ENCODE measurements around the gene ATP5PD.

Gene ATP5PD

DNA sequence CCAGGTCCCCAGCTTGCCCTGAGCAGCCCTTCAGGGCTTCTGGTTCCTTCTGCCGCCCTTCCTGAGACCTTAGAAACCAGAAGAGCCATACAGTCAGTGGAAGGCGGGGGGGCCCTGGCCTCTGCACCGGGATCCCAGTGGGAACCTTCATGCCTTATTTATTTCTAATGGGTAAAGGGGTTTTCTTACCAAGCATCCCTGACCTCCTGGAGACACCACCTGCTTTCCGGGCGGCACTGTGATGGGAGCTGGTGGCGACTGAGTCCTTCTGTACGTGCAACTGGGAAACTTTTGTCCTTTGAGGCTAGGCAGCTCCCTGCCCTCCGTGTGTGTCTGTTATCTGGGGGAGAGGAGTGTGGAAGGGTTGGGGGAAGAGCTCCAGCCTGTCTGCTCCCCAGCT is 41.5 kb downstream of the ATP5PD start:
- no peaks in the 10 kb centered on the region for H3K4me1 ChIP-seq (ENCODE audit: control insufficient read depth, insufficient read depth, low read length)
- no peak overlapping the region for H3K27ac ChIP-seq (ENCODE audit: low read length)
- WGBS (ENCODE audit: insufficient coverage, insufficient read length), result no CpG with 5 or more reads among the region's 8 CpGs
- no peak for DNase-seq (ENCODE audit: low read depth, low spot score)
- no peak overlapping the region for H3K4me3 ChIP-seq (ENCODE audit: low read length)
- H3K9me3 ChIP-seq (ENCODE audit: control insufficient read depth, insufficient read depth, low read length), result no peaks in the 10 kb centered on the region
- H3K36me3 ChIP-seq (ENCODE audit: control insufficient read depth, insufficient read depth, low read length), result peaks cover 25% of the 10 kb centered on the region
- no peaks in the 10 kb centered on the region for H3K27me3 ChIP-seq (ENCODE audit: control insufficient read depth, insufficient read depth, low read length)

DNA sequence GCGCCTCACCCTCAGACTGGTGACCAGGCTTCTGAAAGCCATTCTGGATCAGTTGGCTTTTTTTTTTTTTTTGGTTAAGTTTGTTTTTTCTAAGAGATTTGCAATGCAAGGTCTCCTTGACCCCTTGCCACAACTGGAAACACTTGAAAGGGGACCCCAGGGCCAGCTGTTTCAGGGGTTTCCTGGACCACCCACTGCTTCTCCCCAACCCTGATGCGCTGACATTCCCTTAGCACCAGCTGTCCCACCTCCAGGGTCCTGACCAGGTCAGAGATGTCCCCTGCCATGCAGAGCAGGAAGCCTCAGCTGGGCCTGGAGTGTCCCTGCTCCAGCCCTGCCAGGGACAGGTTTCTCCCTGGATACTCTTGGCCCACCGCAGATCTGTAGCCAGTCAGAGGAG is 42.4 kb downstream of the ATP5PD start:
- WGBS (ENCODE audit: insufficient coverage, insufficient read length), result no CpG with 5 or more reads among the region's 3 CpGs
- H3K36me3 ChIP-seq (ENCODE audit: control insufficient read depth, insufficient read depth, low read length), result peaks cover 27% of the 10 kb centered on the region
- no peaks in the 10 kb centered on the region for H3K27me3 ChIP-seq (ENCODE audit: control insufficient read depth, insufficient read depth, low read length)
- no peak overlapping the region for H3K4me3 ChIP-seq (ENCODE audit: low read length)
- no peak for DNase-seq (ENCODE audit: low read depth, low spot score)
- H3K27ac ChIP-seq (ENCODE audit: low read length), result no peak overlapping the region
- H3K4me1 ChIP-seq (ENCODE audit: control insufficient read depth, insufficient read depth, low read length), result no peaks in the 10 kb centered on the region
- no peaks in the 10 kb centered on the region for H3K9me3 ChIP-seq (ENCODE audit: control insufficient read depth, insufficient read depth, low read length)

DNA sequence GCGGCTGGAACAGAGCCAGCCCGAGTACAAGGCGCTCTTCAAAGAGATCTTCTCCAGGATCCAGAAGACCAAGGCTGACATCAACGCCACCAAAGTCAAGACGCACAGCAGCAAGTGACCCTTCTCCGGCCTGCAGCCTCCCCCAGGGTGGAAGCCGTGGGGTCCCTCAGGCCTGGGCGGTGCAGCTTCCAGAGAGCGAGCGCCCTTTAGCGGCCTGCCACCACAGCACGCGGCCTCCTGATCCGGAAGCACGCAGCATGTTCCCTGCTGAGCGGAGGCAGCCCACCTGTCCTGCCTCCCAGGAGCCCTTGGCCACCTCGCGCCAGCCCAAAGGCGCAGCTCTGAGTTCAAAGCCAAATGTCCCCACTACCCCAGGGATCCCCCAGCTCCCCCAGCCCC is 42.8 kb downstream of the ATP5PD start:
- no peaks in the 10 kb centered on the region for H3K9me3 ChIP-seq (ENCODE audit: control insufficient read depth, insufficient read depth, low read length)
- no peaks in the 10 kb centered on the region for H3K27me3 ChIP-seq (ENCODE audit: control insufficient read depth, insufficient read depth, low read length)
- DNase-seq (ENCODE audit: low read depth, low spot score), result no peak
- H3K4me1 ChIP-seq (ENCODE audit: control insufficient read depth, insufficient read depth, low read length), result no peaks in the 10 kb centered on the region
- no peak overlapping the region for H3K4me3 ChIP-seq (ENCODE audit: low read length)
- peaks cover 29% of the 10 kb centered on the region for H3K36me3 ChIP-seq (ENCODE audit: control insufficient read depth, insufficient read depth, low read length)
- H3K27ac ChIP-seq (ENCODE audit: low read length), result no peak overlapping the region
- no CpG with 5 or more reads among the region's 19 CpGs for WGBS (ENCODE audit: insufficient coverage, insufficient read length)

DNA sequence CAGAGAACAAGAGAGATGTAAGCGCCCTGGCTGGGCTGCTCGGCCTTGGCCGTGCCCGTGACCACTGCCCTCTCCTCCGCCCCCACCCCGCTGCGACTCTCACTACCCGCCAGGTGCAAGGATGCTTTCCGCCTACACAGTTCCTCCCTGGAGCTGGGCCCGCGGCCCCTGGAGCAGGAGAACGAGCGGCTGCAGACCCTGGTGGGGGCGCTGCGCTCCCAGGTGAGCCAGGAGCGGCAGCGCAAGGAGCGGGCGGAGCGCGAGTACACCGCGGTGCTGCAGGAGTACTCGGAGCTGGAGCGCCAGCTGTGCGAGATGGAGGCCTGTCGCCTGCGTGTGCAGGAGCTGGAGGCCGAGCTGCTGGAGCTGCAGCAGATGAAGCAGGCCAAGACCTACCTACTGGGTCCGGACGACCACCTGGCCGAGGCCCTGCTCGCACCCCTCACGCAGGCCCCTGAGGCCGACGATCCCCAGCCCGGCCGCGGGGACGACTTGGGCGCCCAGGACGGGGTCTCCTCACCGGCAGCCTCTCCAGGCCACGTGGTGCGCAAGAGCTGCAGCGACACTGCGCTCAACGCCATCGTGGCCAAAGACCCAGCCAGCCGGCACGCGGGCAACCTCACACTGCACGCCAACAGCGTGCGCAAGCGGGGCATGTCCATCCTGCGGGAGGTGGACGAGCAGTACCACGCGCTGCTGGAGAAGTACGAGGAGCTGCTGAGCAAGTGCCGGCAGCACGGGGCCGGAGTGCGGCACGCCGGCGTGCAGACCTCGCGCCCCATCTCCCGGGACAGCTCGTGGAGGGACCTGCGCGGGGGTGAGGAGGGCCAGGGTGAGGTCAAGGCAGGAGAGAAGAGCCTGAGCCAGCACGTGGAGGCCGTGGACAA is 43.5 kb downstream of the ATP5PD start:
- H3K9me3 ChIP-seq (ENCODE audit: control insufficient read depth, insufficient read depth, low read length), result no peaks in the 10 kb centered on the region
- no peak for DNase-seq (ENCODE audit: low read depth, low spot score)
- H3K36me3 ChIP-seq (ENCODE audit: control insufficient read depth, insufficient read depth, low read length), result peaks cover 29% of the 10 kb centered on the region
- H3K27me3 ChIP-seq (ENCODE audit: control insufficient read depth, insufficient read depth, low read length), result no peaks in the 10 kb centered on the region
- H3K4me1 ChIP-seq (ENCODE audit: control insufficient read depth, insufficient read depth, low read length), result no peaks in the 10 kb centered on the region
- no peak overlapping the region for H3K4me3 ChIP-seq (ENCODE audit: low read length)
- H3K27ac ChIP-seq (ENCODE audit: low read length), result no peak overlapping the region
- WGBS (ENCODE audit: insufficient coverage, insufficient read length), result no CpG with 5 or more reads among the region's 76 CpGs

DNA sequence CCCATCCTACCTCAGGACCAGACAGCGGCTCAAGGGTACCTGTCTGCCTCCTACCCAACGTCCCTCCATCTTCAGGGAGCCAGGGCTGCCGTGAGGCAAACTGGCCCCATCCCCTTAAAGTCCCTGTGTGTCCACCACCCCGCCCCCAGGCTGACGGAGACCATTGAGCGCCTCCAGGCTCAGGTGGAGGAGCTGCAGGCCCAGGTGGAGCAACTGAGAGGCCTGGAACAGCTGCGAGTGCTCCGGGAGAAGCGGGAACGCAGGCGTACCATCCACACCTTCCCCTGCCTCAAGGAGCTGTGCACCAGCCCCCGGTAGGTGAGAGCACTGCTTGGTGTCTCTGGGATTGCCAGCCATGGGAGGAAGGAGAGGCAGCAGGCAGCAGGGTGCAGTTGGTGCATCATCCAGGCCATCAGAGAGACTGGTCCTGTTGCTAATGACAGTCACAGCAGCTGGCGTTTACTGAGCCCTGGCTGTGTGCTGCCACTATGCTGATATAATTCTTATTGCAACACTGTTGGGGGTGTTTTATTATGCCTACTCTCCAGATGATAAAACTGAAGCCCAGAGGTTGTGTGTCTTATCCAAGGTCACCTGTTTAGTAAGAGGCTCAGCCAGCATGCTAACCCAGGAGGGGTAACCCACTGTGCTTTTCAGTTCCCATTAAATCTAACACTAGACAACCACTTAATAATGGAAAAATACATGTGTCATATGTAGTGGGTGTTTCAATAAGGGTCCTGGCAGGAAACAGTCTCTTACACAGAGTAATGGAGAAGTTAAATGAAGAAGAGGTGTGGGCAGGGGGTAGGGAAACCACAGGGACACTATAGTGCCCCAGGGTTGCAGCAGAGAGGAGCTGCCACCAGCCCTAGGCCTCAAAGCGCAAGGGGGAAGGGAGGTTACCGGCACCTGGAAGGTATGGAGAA is 44.6 kb downstream of the ATP5PD start:
- H3K4me3 ChIP-seq (ENCODE audit: low read length), result no peak overlapping the region
- H3K36me3 ChIP-seq (ENCODE audit: control insufficient read depth, insufficient read depth, low read length), result peaks cover 29% of the 10 kb centered on the region
- no CpG with 5 or more reads among the region's 15 CpGs for WGBS (ENCODE audit: insufficient coverage, insufficient read length)
- H3K27ac ChIP-seq (ENCODE audit: low read length), result no peak overlapping the region
- H3K4me1 ChIP-seq (ENCODE audit: control insufficient read depth, insufficient read depth, low read length), result no peaks in the 10 kb centered on the region
- DNase-seq (ENCODE audit: low read depth, low spot score), result no peak
- H3K9me3 ChIP-seq (ENCODE audit: control insufficient read depth, insufficient read depth, low read length), result no peaks in the 10 kb centered on the region
- no peaks in the 10 kb centered on the region for H3K27me3 ChIP-seq (ENCODE audit: control insufficient read depth, insufficient read depth, low read length)

DNA sequence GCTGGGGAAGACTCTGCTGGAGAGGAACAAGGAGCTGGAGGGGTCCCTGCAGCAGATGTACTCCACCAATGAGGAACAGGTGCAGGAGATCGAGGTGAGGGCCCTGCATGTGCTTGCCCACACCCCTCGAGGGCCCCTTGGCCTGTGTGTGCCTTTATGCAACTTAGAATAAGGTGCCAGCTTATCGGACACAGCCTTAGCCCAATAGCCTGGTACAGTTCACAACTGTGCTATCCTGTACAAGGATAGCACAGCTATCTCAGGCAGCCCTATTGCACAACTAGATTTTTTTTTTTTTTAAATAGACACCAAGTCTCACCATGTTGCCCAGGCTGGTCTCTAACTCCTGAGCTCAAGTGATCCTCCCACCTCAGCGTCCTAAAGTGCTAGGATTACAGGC is 47.2 kb downstream of the ATP5PD start:
- peaks cover 25% of the 10 kb centered on the region for H3K36me3 ChIP-seq (ENCODE audit: control insufficient read depth, insufficient read depth, low read length)
- WGBS (ENCODE audit: insufficient coverage, insufficient read length), result no CpG with 5 or more reads among the region's 4 CpGs
- H3K27me3 ChIP-seq (ENCODE audit: control insufficient read depth, insufficient read depth, low read length), result no peaks in the 10 kb centered on the region; the same call in 1 of the 2 replicates
- no peak overlapping the region for H3K4me3 ChIP-seq (ENCODE audit: low read length)
- H3K9me3 ChIP-seq (ENCODE audit: control insufficient read depth, insufficient read depth, low read length), result no peaks in the 10 kb centered on the region
- H3K27ac ChIP-seq (ENCODE audit: low read length), result no peak overlapping the region
- no peaks in the 10 kb centered on the region for H3K4me1 ChIP-seq (ENCODE audit: control insufficient read depth, insufficient read depth, low read length)
- DNase-seq (ENCODE audit: low read depth, low spot score), result no peak

DNA sequence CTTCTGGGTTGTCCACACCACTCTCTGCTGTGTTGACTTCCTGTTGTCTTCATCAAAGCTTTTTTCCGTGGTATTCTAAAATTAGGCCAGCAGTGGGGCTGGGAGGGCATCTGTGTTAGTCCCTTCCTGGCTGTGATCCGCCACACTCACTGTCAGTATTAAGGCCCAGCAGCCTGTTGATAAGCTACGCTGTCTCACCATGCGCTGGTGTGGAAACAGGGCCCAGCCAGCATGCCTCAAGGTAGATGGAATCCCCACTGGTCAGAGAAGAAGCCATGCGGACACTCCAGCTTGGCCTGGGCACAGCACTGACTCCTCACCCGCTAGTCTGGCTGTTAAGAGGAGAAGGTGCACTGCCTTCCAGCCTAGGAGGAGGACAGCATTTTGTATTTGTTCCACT is 48.0 kb downstream of the ATP5PD start:
- DNase-seq (ENCODE audit: low read depth, low spot score), result no peak
- no peak overlapping the region for H3K27ac ChIP-seq (ENCODE audit: low read length)
- no peaks in the 10 kb centered on the region for H3K9me3 ChIP-seq (ENCODE audit: control insufficient read depth, insufficient read depth, low read length)
- no CpG with 5 or more reads among the region's 6 CpGs for WGBS (ENCODE audit: insufficient coverage, insufficient read length)
- H3K36me3 ChIP-seq (ENCODE audit: control insufficient read depth, insufficient read depth, low read length), result peaks cover 22% of the 10 kb centered on the region
- no peaks in the 10 kb centered on the region; the same call in 1 of the 2 replicates for H3K27me3 ChIP-seq (ENCODE audit: control insufficient read depth, insufficient read depth, low read length)
- H3K4me1 ChIP-seq (ENCODE audit: control insufficient read depth, insufficient read depth, low read length), result no peaks in the 10 kb centered on the region
- H3K4me3 ChIP-seq (ENCODE audit: low read length), result no peak overlapping the region

DNA sequence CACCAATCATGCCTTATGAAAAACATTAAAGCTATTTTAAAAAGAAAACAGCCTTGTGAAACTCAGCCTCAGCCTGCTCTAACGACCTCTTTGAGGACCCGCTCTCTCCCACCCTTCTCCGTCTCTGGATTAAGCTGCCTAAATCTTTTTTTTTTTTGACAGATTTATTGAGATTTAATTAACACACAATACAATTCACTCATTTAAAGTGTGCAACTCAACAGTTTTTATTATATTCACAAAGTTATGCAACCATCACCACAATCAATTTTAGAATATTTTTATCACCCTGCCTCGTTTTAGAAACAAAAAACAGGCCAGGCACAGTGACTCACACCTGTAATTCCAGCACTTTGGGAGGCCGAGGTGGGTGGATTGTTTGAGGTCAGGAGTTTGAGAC is 50.9 kb downstream of the ATP5PD start:
- Histone ChIP-seq H3K9me3 (ENCODE audit: control insufficient read depth, insufficient read depth, low read length) (no peaks in the 10 kb centered on the region), H3K4me3 (ENCODE audit: low read length) (no peak overlapping the region), H3K4me1 (ENCODE audit: control insufficient read depth, insufficient read depth, low read length) (no peaks in the 10 kb centered on the region), H3K27me3 (ENCODE audit: control insufficient read depth, insufficient read depth, low read length) (no peaks in the 10 kb centered on the region; the same call in 1 of the 2 replicates), H3K27ac (ENCODE audit: low read length) (no peak overlapping the region), H3K36me3 (ENCODE audit: control insufficient read depth, insufficient read depth, low read length) (peaks cover 4% of the 10 kb centered on the region; the same call in 1 of the 2 replicates)
- no peak for DNase-seq (ENCODE audit: low read depth, low spot score)
- WGBS (ENCODE audit: insufficient coverage, insufficient read length), result no CpG with 5 or more reads among the region's 5 CpGs

DNA sequence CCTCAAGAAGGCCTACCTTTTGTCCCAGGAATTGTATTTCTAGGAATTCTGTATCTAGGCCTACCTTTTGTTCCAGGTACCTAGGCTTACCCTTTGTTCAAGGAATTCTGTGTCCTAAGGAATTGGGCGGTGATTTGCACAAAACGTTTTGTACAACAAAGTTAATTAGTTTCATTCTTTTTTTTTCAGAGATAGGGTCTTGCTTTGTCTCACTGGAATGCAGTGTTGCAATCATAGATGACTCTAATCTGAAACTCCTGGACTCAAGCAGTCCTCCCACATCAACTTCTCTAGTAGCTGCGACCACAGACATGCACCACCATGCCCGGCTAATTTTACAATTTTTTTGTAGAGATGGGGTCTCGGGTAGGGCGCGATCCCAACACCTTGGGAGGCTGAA is 52.3 kb downstream of the ATP5PD start:
- Histone ChIP-seq H3K4me3 (ENCODE audit: low read length) (no peak overlapping the region), H3K36me3 (ENCODE audit: control insufficient read depth, insufficient read depth, low read length) (peaks cover 3% of the 10 kb centered on the region; the same call in 1 of the 2 replicates), H3K4me1 (ENCODE audit: control insufficient read depth, insufficient read depth, low read length) (no peaks in the 10 kb centered on the region), H3K9me3 (ENCODE audit: control insufficient read depth, insufficient read depth, low read length) (no peaks in the 10 kb centered on the region), H3K27ac (ENCODE audit: low read length) (no peak overlapping the region), H3K27me3 (ENCODE audit: control insufficient read depth, insufficient read depth, low read length) (no peaks in the 10 kb centered on the region; the same call in 1 of the 2 replicates)
- WGBS (ENCODE audit: insufficient coverage, insufficient read length), result no CpG with 5 or more reads among the region's 7 CpGs
- no peak for DNase-seq (ENCODE audit: low read depth, low spot score)

DNA sequence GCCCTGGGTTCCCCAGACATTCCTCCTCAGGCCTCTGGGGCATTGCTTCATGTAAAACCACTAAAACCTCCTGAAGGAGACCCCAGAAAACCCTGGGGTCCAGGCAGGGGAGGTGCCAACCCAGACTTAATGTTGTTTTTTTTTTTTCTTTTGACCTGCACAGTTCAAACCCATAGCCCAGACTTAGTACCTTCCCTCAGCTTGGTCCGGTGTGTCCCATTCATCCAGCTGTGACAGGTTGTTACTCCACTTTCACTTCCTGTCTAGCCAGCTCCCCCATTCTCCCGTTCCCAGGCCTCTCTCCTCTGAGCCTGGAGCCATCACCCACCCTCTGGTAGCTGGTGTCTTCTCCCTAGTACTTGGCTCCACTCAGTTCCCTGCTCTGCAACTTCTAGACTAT is 54.5 kb downstream of the ATP5PD start:
- H3K36me3 ChIP-seq (ENCODE audit: control insufficient read depth, insufficient read depth, low read length), result no peaks in the 10 kb centered on the region
- H3K27ac ChIP-seq (ENCODE audit: low read length), result no peak overlapping the region
- no CpG with 5 or more reads among the region's 2 CpGs for WGBS (ENCODE audit: insufficient coverage, insufficient read length)
- DNase-seq (ENCODE audit: low read depth, low spot score), result no peak
- H3K9me3 ChIP-seq (ENCODE audit: control insufficient read depth, insufficient read depth, low read length), result no peaks in the 10 kb centered on the region
- no peak overlapping the region for H3K4me3 ChIP-seq (ENCODE audit: low read length)
- peaks cover 4% of the 10 kb centered on the region for H3K4me1 ChIP-seq (ENCODE audit: control insufficient read depth, insufficient read depth, low read length)
- H3K27me3 ChIP-seq (ENCODE audit: control insufficient read depth, insufficient read depth, low read length), result no peaks in the 10 kb centered on the region; the same call in 1 of the 2 replicates

Data from iPS DF 6.9 (cell line).